ENCODE results near the gene KRTDAP.

Gene KRTDAP

GRCh38 chr19:35513628-35514281, 23.5 kb upstream of the KRTDAP start, which contains the start of gene DMKN:
TSS of gene DMKN (minus strand) at chr19:35513649. CDS start at chr19:35513475, 174 bp downstream.
- peak in 23 of 56 donors; percentile 5 to 67 (median 27) for DNase-seq

GRCh38 chr19:35512831-35513627, 22.8 kb upstream of the KRTDAP start:
- no peak for DNase-seq

GRCh38 chr19:35511337-35511736, 21.1 kb upstream of the KRTDAP start:
- no peak for DNase-seq

- DNase-seq = no peak
These were observed 20.3 kb upstream of the KRTDAP start for GRCh38 chr19:35510626-35510964.

- DNase-seq = peak in 42 of 56 donors; percentile 4 to 76 (median 27)
These were observed 19.8 kb upstream of the KRTDAP start for GRCh38 chr19:35509861-35510625.

- DNase-seq = peak in 16 of 56 donors; percentile 5 to 55 (median 16)
These were observed 18.9 kb upstream of the KRTDAP start for GRCh38 chr19:35509018-35509652.

GRCh38 chr19:35508129-35508528, 17.9 kb upstream of the KRTDAP start:
- DNase-seq = no peak

GRCh38 chr19:35507561-35507960, 17.3 kb upstream of the KRTDAP start:
- no peak for DNase-seq

GRCh38 chr19:35506011-35506410, 15.7 kb upstream of the KRTDAP start:
- no peak for DNase-seq

- DNase-seq = no peak
These were observed 12.5 kb upstream of the KRTDAP start for GRCh38 chr19:35502751-35503150.

- DNase-seq = peak in 24 of 56 donors; percentile 3 to 65 (median 26)
These were observed 11.4 kb upstream of the KRTDAP start for GRCh38 chr19:35501684-35502083.

- DNase-seq = no peak
These were observed 10.3 kb upstream of the KRTDAP start for GRCh38 chr19:35500611-35501010.

- no peak for DNase-seq
These were observed 8.8 kb upstream of the KRTDAP start for GRCh38 chr19:35498984-35499527.

- no peak for DNase-seq
These were observed 8.0 kb upstream of the KRTDAP start for GRCh38 chr19:35498220-35498619.

- no peak for DNase-seq
These were observed 7.1 kb upstream of the KRTDAP start for GRCh38 chr19:35497406-35497805.

- DNase-seq = peak in 49 of 56 donors; percentile 3 to 76 (median 42)
These were observed 5.1 kb upstream of the KRTDAP start for GRCh38 chr19:35495107-35496064.

- DNase-seq = no peak
These were observed 3.7 kb upstream of the KRTDAP start for GRCh38 chr19:35493971-35494370.

GRCh38 chr19:35491836-35492360, 1.6 kb upstream of the KRTDAP start:
- no peak for DNase-seq

GRCh38 chr19:35488677-35489076, 1.6 kb downstream of the KRTDAP start:
- DNase-seq = no peak
